Measurements from ENCODE around the gene FYCO1.

DNA sequence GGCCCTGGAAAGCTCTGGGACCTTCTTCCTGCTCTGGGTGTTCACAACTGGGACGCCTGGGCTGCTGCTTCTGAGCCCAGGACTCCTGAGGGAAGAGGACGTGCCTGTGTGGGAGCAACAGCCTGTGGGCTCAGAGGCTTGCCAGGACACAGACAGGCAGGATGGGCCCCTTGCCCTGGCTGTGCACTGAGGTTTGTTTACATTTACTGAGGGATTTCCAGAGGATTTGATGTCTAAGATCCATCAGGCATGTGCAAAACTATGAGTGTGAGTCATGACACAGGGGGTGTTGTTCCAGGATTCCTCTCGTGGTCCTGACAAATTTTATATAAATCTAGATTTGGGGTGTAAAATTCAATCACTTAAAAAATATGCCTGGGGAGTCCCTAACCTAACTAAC is 98.7 kb downstream of the FYCO1 start:
- TF ChIP-seq, protein P1, sequence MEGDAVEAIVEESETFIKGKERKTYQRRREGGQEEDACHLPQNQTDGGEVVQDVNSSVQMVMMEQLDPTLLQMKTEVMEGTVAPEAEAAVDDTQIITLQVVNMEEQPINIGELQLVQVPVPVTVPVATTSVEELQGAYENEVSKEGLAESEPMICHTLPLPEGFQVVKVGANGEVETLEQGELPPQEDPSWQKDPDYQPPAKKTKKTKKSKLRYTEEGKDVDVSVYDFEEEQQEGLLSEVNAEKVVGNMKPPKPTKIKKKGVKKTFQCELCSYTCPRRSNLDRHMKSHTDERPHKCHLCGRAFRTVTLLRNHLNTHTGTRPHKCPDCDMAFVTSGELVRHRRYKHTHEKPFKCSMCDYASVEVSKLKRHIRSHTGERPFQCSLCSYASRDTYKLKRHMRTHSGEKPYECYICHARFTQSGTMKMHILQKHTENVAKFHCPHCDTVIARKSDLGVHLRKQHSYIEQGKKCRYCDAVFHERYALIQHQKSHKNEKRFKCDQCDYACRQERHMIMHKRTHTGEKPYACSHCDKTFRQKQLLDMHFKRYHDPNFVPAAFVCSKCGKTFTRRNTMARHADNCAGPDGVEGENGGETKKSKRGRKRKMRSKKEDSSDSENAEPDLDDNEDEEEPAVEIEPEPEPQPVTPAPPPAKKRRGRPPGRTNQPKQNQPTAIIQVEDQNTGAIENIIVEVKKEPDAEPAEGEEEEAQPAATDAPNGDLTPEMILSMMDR (conservative IDR thresholded peaks at IDR 0.05 in 1 of 2, IDR thresholded peaks at IDR 0.05 in 1 of 2; ENCODE audit: extremely low read depth in 1 of 2, insufficient read depth in 1 of 2, low read depth in 1 of 2, low read length in 2 of 2): no peak
- no peak for TF ChIP-seq EZH2 (IDR thresholded peaks at IDR 0.05; ENCODE audit: borderline replicate concordance, low read length)
